Measurements from ENCODE around the gene STK38L.

STK38L gene

GRCh38 chr12:27332407-27332713 is 88.3 kb downstream of the STK38L start:
- peak overlapping the region; percentile 82; the same call in 1 of the 2 replicates for H3K27ac ChIP-seq (ENCODE audit: extremely low read depth, low read depth, low read length)
- ChIA-PET POLR2A (interaction anchor here (0.5 to 1.9 kb wide), 2 partner anchors 12 to 302 kb away, joined by 7 read pairs; no protein-coding TSS in a partner anchor), CTCF (interaction anchor here (0.5 to 1.0 kb wide), 3 partner anchors 8 to 33 kb away, joined by 3 to 4 read pairs (median 3); no protein-coding TSS in a partner anchor)

More at GRCh38 chr12:27332407-27332713, 88.3 kb downstream of the STK38L start:
- TF ChIP-seq ZBTB17 (tag by site-specific recombination; IDR thresholded peaks at IDR 0.05): peak; percentile 75
- TF ChIP-seq GLIS1 (tag by site-specific recombination; IDR thresholded peaks at IDR 0.05): no peak; the same call in 1 of the 2 replicates
- no peak for TF ChIP-seq ZNF211 (tag by site-specific recombination; IDR thresholded peaks at IDR 0.05; ENCODE audit: low read depth)
- peak; percentile 40; the same call in 1 of the 2 replicates for TF ChIP-seq KLF17 (tag by site-specific recombination; IDR thresholded peaks at IDR 0.05)
- TF ChIP-seq ZNF266 (tag by site-specific recombination; IDR thresholded peaks at IDR 0.05; ENCODE audit: low read depth): no peak
- peak; percentile 64; the same call in 1 of the 2 replicates for TF ChIP-seq ZBTB20 (tag by site-specific recombination; IDR thresholded peaks at IDR 0.05)
- peak; percentile 93; the same call in 1 of the 2 replicates for TF ChIP-seq ZXDB (tag by site-specific recombination; IDR thresholded peaks at IDR 0.05)
- TF ChIP-seq FEZF1 (tag by site-specific recombination; IDR thresholded peaks at IDR 0.05): 0 out of 2 replicates have a peak, but pooled peaks have one; percentile 38
- no peak for TF ChIP-seq ZNF404 (tag by site-specific recombination; IDR thresholded peaks at IDR 0.05)
- TF ChIP-seq ZNF639 (tag by site-specific recombination; IDR thresholded peaks at IDR 0.05): 0 out of 2 replicates have a peak, but pooled peaks have one; percentile 44
- TF ChIP-seq ZNF335 (tag by site-specific recombination; conservative IDR thresholded peaks at IDR 0.05): peak; percentile 62
- peak; percentile 51; the same call in 1 of the 2 replicates for TF ChIP-seq ZNF366 (tag by site-specific recombination; conservative IDR thresholded peaks at IDR 0.05)
- no peak for TF ChIP-seq EGR2 (tag by site-specific recombination; IDR thresholded peaks at IDR 0.05; ENCODE audit: low read depth)
- no peak for TF ChIP-seq ZNF416 (tag by site-specific recombination; IDR thresholded peaks at IDR 0.05)
- TF ChIP-seq WT1 (tag by site-specific recombination; IDR thresholded peaks at IDR 0.05): no peak
- no peak for TF ChIP-seq ZNF558 (tag by site-specific recombination; IDR thresholded peaks at IDR 0.05)
- TF ChIP-seq ZBTB48 (tag by site-specific recombination; IDR thresholded peaks at IDR 0.05): 0 out of 2 replicates have a peak, but pooled peaks have one; percentile 31
- peak; percentile 70 for TF ChIP-seq SP7 (tag by site-specific recombination; IDR thresholded peaks at IDR 0.05)
- TF ChIP-seq ZNF426 (tag by site-specific recombination; IDR thresholded peaks at IDR 0.05): no peak
- TF ChIP-seq ZNF423 (tag by site-specific recombination; IDR thresholded peaks at IDR 0.05): no peak
- TF ChIP-seq TRIM28 (IDR thresholded peaks at IDR 0.05; ENCODE audit: borderline replicate concordance, low read length): no peak
- TF ChIP-seq, protein P1, sequence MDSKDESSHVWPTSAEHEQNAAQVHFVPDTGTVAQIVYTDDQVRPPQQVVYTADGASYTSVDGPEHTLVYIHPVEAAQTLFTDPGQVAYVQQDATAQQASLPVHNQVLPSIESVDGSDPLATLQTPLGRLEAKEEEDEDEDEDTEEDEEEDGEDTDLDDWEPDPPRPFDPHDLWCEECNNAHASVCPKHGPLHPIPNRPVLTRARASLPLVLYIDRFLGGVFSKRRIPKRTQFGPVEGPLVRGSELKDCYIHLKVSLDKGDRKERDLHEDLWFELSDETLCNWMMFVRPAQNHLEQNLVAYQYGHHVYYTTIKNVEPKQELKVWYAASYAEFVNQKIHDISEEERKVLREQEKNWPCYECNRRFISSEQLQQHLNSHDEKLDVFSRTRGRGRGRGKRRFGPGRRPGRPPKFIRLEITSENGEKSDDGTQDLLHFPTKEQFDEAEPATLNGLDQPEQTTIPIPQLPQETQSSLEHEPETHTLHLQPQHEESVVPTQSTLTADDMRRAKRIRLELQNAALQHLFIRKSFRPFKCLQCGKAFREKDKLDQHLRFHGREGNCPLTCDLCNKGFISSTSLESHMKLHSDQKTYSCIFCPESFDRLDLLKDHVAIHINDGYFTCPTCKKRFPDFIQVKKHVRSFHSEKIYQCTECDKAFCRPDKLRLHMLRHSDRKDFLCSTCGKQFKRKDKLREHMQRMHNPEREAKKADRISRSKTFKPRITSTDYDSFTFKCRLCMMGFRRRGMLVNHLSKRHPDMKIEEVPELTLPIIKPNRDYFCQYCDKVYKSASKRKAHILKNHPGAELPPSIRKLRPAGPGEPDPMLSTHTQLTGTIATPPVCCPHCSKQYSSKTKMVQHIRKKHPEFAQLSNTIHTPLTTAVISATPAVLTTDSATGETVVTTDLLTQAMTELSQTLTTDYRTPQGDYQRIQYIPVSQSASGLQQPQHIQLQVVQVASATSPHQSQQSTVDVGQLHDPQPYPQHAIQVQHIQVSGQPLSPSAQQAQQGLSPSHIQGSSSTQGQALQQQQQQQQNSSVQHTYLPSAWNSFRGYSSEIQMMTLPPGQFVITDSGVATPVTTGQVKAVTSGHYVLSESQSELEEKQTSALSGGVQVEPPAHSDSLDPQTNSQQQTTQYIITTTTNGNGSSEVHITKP (tag by site-specific recombination; IDR thresholded peaks at IDR 0.05): no peak
- TF ChIP-seq IKZF3 (tag by site-specific recombination; IDR thresholded peaks at IDR 0.05): no peak
- no peak for TF ChIP-seq ELK4 (IDR thresholded peaks at IDR 0.05; ENCODE audit: borderline replicate concordance, low read depth, low read length)
- TF ChIP-seq ZEB2 (tag by site-specific recombination; IDR thresholded peaks at IDR 0.05): peak; percentile 68; the same call in 1 of the 2 replicates
- TF ChIP-seq ZNF777 (tag by site-specific recombination; IDR thresholded peaks at IDR 0.05; ENCODE audit: borderline replicate concordance): 0 out of 2 replicates have a peak, but pooled peaks have one; percentile 38
- TF ChIP-seq ZNF202 (tag by site-specific recombination; IDR thresholded peaks at IDR 0.05; ENCODE audit: borderline replicate concordance): no peak
- Histone ChIP-seq H3K9me3 (ENCODE audit: control insufficient read depth, insufficient read depth, low read depth, low read length) (no peaks in the 10 kb centered on the region), H3K36me3 (ENCODE audit: control insufficient read depth in 2 of 2, insufficient read depth in 1 of 2, low read length in 2 of 2) (peaks cover 0 to 4% of the 10 kb centered on the region in 2 experiments; a peak in 2 of 3 replicates), H3K4me3 (ENCODE audit: low read depth, low read length) (peak overlapping the region; percentile 73), H3K4me1 (ENCODE audit: control insufficient read depth, insufficient read depth, low read length) (0 out of 2 replicates have a peak, but pooled peaks cover 2% of the 10 kb centered on the region)
